KOPT-K1 (cell line): ENCODE results near the gene CSF1R.
"Not testable (repeated sequence)": the region's sequence is repeated elsewhere in the genome, so short reads cannot be mapped to it uniquely, and the experiment has no call there.

ENCODE experiments used
- H3K27ac ChIP-seq: fragments of 200-600 bp; sonication (generic); 2 replicates; pipeline ENCODE4 v1.5.1; 2016; ENCODE audit warnings: antibody characterized with exemption, mild to moderate bottlenecking, low read depth, low read length; ENCODE audit not compliant: poor library complexity, severe bottlenecking
- H3K36me3 ChIP-seq: fragments of 200-600 bp; sonication (generic); 2 replicates; pipeline ENCODE4 v1.5.1; 2017; ENCODE audit warnings: antibody characterized with exemption, mild to moderate bottlenecking, low read length, moderate library complexity; ENCODE audit not compliant: insufficient read depth
- H3K9me3 ChIP-seq: fragments of 200-600 bp; sonication (generic); 2 replicates; pipeline ENCODE4 v1.5.1; 2017; ENCODE audit warnings: antibody characterized with exemption, low read length, mild to moderate bottlenecking; ENCODE audit not compliant: insufficient read depth, poor library complexity, severe bottlenecking

Gene CSF1R

GRCh38 chr5:150050172-150050811 lies 36.1 kb downstream of the CSF1R start:
- peaks cover 98% of the 10 kb centered on the region for H3K36me3 ChIP-seq
- H3K27ac ChIP-seq, H3K9me3 ChIP-seq: not testable (repeated sequence)

- no peaks in the 10 kb centered on the region for H3K9me3 ChIP-seq
- H3K36me3 ChIP-seq = peaks cover 98% of the 10 kb centered on the region
- H3K27ac ChIP-seq = no peak overlapping the region
Measured at GRCh38 chr5:150046031-150046430, 40.3 kb downstream of the CSF1R start.

- H3K9me3 ChIP-seq = no peaks in the 10 kb centered on the region
- H3K27ac ChIP-seq = no peak overlapping the region
- peaks cover 98% of the 10 kb centered on the region for H3K36me3 ChIP-seq
Measured at GRCh38 chr5:150045549-150045948, 40.8 kb downstream of the CSF1R start.

- no peaks in the 10 kb centered on the region for H3K9me3 ChIP-seq
- H3K36me3 ChIP-seq = peaks cover 98% of the 10 kb centered on the region
- H3K27ac ChIP-seq = no peak overlapping the region
Measured at GRCh38 chr5:150044712-150045111, 41.6 kb downstream of the CSF1R start.

DNA sequence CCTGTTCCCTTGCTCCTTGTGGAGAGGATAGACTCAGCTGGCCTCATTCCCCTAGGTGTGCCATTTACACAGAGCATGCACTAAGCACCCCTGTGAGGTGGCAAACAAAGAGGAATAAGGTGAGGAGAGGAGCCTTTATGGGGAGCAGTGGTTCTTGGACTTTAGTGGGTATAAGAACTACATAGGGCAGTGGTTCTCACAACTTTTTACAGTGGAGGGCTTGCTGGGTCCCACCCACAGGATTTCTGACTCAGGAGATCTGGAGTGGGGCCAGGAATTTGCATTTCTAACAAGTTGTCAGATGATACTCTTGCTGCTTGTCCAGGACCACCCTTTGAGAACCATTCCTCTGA lies 42.0 kb downstream of the CSF1R start:
- H3K27ac ChIP-seq = no peak overlapping the region
- peaks cover 98% of the 10 kb centered on the region for H3K36me3 ChIP-seq

DNA sequence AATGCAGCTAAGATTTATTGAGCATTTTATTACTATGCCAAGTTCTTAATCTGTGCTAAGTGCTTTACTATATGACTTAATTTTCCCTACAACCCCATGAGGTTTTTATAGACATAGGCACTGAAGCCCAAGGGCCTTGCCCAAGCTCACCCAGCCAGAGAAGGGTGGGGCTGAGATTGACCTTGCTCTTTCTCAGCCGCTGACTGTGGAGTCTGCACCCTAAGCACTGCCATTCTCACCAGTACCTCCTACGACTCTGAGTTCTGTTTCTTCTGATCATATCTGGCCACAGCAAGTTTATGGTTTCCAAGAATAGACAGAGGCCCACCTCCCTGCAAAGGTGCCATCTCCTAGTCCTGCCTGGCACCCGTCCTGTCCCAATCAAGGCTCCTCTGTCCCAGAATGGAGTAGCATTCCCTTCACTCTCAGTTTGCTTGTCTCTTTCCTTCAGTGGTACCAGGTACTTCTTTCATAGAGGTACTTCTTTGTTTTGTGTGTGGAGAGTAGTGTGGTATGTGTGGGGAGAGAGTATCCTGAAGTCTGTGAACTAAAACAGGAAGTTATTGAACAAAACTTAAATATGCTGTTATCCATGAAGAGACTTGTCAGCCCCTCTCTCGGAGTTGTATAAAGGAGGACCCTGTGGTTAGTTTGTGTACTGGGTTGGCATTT lies 42.6 kb downstream of the CSF1R start:
- Histone ChIP-seq H3K9me3 (no peaks in the 10 kb centered on the region), H3K36me3 (peaks cover 96% of the 10 kb centered on the region), H3K27ac (no peak overlapping the region)

More for the DNA sequence above, 42.0 kb downstream of the CSF1R start:
- H3K9me3 ChIP-seq = no peaks in the 10 kb centered on the region

DNA sequence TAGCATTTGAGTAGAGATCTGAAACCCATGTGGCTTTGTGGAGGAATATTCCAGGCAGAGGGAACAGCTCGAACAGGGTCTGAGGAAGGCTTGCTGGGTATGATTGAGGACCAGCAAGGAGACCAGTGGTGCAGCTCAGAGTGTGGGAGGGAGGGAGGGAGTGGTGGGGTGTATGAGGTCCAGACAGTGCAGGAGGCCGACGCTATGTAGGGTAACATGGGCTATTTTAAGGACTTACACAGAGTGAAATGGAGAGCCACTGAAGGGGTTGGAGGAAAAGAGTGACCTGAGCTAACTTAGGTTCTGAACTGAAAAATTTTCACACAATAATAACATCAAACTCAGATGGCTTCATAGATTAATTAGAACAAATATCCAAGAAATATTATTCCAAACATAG lies 43.9 kb downstream of the CSF1R start:
- Histone ChIP-seq H3K36me3 (peaks cover 96% of the 10 kb centered on the region), H3K27ac (no peak overlapping the region), H3K9me3 (no peaks in the 10 kb centered on the region)

- Histone ChIP-seq H3K36me3 (peaks cover 98% of the 10 kb centered on the region), H3K9me3 (no peaks in the 10 kb centered on the region), H3K27ac (no peak overlapping the region)
Measured at GRCh38 chr5:150038547-150038946, 47.8 kb downstream of the CSF1R start.

DNA sequence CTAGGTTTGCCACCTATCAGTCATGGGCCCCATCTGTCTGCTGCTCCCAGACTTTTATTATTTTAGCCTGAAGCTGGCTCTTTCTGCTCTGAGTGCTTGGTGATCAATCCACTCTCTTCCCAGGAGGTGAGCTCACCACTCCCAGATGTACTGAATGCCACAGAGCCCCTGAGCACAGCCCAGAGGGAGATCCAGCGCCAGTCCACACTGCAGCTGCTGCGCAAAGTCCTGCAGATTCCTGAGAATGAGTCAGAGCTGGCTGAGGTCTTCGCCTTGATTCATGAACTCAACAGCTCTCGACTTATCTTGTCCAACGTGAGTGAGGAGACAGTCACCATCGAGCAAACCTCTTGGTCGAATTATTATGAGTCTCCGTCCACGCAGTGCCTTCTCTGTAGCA lies 49.8 kb downstream of the CSF1R start:
- Histone ChIP-seq H3K27ac (no peak overlapping the region), H3K36me3 (peaks cover 98% of the 10 kb centered on the region), H3K9me3 (no peaks in the 10 kb centered on the region)

- Histone ChIP-seq H3K27ac (no peak overlapping the region), H3K36me3 (peaks cover 98% of the 10 kb centered on the region), H3K9me3 (no peaks in the 10 kb centered on the region)
Measured at GRCh38 chr5:150035139-150035895, 51.0 kb downstream of the CSF1R start.

DNA sequence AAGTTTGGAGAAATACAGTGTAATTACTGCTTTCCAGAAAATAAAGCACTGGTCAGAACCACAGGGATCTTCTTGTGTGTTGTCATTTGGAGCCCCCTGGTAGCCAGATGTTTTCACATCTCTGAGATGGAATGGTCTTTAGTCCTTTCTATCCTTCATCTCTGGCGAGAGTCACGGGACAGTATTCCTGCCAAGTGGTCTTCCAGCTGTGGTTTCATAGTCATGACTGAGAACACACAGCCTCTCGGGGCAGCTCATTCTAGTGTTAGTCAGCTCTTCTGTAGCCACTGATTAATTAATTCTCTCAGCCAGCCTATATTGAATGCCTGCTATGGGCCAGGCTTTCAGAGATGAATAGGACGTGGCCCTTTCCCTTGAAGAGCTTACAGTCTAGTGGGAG lies 51.7 kb downstream of the CSF1R start:
- no peak overlapping the region for H3K27ac ChIP-seq

GRCh38 chr5:150033334-150033733 lies 53.0 kb downstream of the CSF1R start:
- Histone ChIP-seq H3K27ac (no peak overlapping the region), H3K36me3 (peaks cover 99% of the 10 kb centered on the region), H3K9me3 (no peaks in the 10 kb centered on the region)

More for the DNA sequence above, 51.7 kb downstream of the CSF1R start:
- Histone ChIP-seq H3K36me3 (peaks cover 97% of the 10 kb centered on the region), H3K9me3 (no peaks in the 10 kb centered on the region)

- H3K36me3 ChIP-seq = peaks cover 97% of the 10 kb centered on the region
- not testable (repeated sequence) for H3K9me3 ChIP-seq, H3K27ac ChIP-seq
Measured at GRCh38 chr5:150028047-150028446, 58.3 kb downstream of the CSF1R start.

- no peak overlapping the region for H3K27ac ChIP-seq
- peaks cover 97% of the 10 kb centered on the region for H3K36me3 ChIP-seq
- H3K9me3 ChIP-seq = no peaks in the 10 kb centered on the region
Measured at GRCh38 chr5:150026682-150027172, 59.6 kb downstream of the CSF1R start.

GRCh38 chr5:150024346-150024984 lies 61.9 kb downstream of the CSF1R start:
- Histone ChIP-seq H3K36me3 (peaks cover 98% of the 10 kb centered on the region), H3K27ac (no peak overlapping the region), H3K9me3 (no peaks in the 10 kb centered on the region)
